GM18505 (cell line): ENCODE results near the gene NDUFB3.
"Not testable (repeated sequence)": the region's sequence is repeated elsewhere in the genome, so short reads cannot be mapped to it uniquely, and the experiment has no call there.

Experiments used
- ATAC-seq: cut with Tn5 transposase; IDR thresholded peaks from one replicate; pipeline ENCODE4 v1.9.1; 2021; ENCODE audit not compliant: unreplicated experiment
- POLR2A ChIP-seq: IDR thresholded peaks from 4 replicates; pipeline ENCODE4 v1.6.1; 2011; ENCODE audit warnings: borderline replicate concordance; ENCODE audit not compliant: insufficient read depth, insufficient read length; ENCODE audit errors: extremely low read depth

The NDUFB3 gene

DNA sequence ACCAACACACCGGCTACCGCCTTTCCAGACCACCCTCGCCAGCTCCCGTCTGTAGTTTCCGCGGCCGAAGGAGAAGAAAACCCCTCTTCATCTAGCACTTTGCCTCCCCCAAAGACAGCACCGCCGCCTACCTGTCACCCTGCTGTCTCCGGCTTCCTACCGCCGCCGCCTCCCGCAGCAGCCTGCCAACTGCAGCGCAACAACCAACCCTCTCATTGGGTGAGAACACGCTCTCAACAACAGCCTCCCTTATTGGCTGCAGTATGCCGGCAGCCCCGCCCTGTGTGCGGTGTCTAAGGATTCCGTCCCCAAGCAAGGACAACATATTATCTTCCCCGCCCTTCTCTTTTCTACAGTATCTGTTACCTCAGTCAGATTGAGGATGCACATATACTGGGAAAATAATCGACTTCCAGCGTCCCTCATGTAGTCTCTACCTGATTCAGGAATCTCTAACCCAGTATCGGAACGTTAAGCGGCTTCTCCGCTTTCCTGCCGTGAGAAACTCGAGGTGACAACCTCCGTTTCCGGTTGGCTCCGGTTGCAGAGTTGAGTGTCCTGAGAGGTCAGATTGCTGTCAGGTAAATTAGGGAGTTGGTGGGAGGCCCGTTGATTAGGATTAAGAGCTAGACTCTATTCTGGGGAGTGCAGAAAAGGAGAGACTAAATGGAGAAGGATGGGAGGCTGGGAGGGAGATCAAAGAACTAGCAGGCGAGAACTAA, at the start of gene NDUFB3, which contains the start of gene HYCC2:
Gene NDUFB3, plus strand, starts transcription at position 523 of the 722 bp plus-strand sequence. CDS start 6,882 bp downstream, outside the sequence.
Gene HYCC2, minus strand, starts transcription at position 193 of the 722 bp plus-strand sequence. CDS start 47,662 bp downstream, outside the sequence.
- TF ChIP-seq POLR2A, result peak; percentile 75

DNA sequence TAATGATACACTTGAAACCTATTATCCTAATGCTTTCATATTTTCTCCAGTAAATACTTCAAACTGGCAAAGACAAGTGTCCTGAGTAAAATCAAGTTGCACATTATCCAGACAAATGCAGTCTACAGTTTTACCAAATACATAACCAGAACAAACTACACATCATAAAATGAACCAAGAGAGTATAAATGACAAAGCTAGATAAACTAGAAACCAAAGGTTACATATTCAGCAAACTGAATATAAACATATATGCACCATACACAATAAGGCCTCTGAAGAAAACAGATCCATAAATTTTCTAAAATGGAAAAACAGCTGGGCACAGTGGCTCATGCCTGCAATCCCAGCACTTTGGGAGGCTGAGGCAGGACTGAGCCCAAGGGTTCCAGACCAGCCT, 47.3 kb upstream of the NDUFB3 start:
- no peak for ATAC-seq
- TF ChIP-seq POLR2A, result no peak

More for the DNA sequence above, at the start of gene NDUFB3, which contains the start of gene HYCC2:
- peak; percentile 97 for ATAC-seq

DNA sequence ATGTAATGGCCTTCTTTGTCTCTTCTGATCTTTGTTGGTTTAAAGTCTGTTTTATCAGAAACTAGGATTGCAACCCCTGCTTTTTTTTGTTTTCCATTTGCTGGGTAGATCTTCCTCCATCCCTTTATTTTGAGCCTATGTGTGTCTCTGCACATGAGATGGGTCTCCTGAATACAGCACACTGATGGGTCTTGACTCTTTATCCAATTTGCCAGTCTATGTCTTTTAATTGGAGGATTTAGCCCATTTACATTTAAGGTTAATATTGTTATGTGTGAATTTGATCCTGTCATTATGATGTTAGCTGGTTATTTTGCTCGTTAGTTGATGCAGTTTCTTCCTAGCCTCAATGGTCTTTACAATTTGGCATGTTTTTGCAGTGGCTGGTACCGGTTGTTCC, 37.4 kb upstream of the NDUFB3 start:
- ATAC-seq, result not testable (repeated sequence)

DNA sequence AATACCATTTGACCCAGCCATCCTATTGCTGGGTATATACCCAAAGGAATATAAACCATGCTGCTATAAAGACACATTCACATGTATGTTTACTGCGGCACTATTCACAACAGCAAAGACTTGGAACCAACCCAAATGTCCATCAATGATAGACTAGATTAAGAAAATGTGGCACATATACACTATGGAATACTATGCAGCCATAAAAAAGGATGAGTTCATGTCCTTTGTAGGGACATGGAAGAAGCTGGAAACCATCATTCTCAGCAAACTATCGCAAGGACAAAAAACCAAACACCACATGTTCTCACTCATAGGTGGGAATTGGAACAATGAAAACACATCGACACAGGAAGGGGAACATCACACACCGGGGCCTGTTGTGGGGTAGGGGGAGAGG, 33.4 kb upstream of the NDUFB3 start:
- ATAC-seq, result not testable (repeated sequence)

DNA sequence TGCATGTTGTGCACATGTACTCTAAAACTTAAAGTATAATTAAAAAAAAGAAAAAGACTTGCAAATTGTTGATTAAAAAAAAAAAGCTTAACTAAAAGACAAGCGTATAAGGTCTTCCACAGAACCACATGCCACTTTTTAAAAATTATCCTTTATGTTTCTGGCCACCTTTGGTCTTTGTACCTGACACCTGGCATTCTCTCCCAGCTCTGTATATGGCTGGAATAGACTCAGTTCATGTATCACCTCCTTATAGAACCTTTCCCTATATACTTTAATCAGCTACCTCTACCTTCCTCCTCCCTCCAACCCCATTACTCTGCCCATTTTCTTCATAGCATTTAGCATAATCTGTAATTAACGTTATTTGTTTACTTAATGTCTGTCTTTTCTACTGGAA, 32.9 kb upstream of the NDUFB3 start:
- ATAC-seq, result no peak
- no peak for TF ChIP-seq POLR2A

DNA sequence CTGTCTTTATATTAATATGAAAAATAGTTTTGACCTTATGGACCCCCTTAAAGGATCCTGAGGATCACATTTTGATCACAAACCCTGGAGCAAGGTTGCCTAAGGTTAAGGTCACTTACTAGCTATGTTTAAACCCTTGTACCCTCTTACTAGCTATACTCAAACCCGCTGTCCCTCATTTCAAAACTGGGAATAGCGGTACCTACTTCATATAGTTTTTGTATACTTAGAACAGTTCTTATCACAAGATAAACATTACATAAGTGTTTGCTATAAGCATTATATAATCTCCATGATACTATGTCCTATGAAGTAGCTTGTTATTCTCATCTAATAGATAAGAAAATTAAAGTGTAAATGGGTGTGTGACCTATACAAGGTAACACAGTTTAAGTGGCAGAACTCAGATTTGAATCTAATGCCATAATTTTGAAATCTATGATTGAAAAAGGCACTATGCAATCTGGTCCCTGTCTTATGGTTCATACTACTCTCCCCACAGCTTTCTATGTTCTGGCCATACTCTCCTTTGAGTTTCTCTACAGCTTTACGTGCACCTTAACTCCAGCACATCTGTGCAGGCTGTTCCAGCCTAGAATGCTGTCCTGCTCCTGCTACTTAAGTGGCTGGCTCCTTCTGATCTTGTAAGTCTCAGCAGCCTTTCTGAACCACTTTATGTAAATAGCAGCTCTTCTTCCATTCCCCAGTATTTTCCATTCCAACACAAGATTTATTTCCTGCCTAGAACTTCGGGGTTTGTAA, 30.8 kb upstream of the NDUFB3 start:
- no peak for TF ChIP-seq POLR2A
- no peak for ATAC-seq

DNA sequence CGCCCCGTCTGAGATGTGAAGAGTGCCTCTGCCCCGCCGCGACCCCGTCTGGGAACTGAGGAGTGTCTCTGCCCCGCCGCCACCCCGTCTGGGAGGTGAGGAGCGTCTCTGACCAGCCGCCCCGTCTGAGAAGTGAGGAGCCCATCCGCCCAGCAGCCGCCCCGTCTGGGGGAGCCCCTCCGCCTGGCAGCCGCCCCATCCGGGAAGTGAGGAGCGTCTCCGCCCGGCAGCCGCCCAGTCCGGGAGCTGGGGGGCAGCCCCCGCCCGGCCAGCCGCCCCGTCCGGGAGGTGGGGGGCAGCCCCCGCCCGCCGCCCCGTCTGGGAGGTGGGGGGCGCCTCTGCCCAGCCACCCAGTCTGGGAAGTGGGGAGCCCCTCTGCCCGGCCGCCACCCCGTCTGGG, 29.4 kb upstream of the NDUFB3 start:
- ATAC-seq, result not testable (repeated sequence)

DNA sequence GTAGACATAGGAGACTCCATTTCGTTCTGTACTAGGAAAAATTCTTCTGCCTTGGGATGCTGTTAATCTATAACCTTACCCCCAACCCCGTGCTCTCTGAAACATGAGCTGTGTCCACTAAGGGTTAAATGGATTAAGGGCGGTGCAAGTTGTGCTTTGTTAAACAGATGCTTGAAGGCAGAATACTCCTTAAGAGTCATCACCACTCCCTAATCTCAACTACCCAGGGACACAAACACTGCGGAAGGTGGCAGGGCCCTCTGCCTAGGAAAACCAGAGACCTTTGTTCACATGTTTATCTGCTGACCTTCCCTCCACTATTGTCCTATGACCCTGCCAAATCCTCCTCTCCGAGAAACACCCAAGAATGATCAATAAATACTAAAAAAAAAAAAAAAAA, 28.8 kb upstream of the NDUFB3 start:
- not testable (repeated sequence) for ATAC-seq

DNA sequence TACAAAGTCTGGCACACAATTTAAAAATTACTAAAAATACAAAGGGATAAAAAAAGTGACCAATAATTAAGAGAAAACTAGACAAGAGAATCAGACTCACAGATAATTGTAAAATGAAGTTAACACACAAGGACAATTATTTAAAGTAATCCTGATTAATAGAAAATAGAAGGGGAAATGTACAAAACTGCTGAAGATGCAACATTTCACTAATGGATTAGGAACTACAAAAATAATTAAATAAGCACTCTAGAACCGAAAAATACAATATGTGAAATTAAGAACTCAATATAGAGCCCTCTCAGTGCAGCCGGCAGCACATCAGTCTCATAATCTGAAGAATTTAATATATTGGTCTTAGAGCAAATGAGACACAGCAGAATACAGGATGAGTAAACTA, 24.9 kb upstream of the NDUFB3 start:
- ATAC-seq, result no peak

DNA sequence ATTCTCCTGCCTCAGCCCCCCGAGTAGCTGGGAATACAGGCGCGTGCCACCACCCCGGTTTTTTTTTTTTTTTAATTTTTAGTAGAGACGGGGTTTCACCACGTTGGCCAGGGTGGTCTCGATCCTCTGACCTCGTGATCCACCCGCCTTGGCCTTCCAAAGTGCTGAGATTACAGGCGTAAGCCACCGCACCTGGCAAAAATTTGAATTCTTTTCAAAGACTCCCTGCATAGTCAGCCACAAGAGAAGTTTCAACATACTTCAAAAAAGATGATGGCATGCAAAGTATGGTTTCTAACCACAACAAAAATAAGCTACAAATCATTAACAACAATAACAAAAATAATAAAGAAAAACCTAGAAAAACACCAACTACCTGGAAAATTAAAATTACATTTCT, 22.3 kb upstream of the NDUFB3 start:
- no peak for ATAC-seq
- no peak for TF ChIP-seq POLR2A

More for the DNA sequence above, 24.9 kb upstream of the NDUFB3 start:
- TF ChIP-seq POLR2A, result no peak

DNA sequence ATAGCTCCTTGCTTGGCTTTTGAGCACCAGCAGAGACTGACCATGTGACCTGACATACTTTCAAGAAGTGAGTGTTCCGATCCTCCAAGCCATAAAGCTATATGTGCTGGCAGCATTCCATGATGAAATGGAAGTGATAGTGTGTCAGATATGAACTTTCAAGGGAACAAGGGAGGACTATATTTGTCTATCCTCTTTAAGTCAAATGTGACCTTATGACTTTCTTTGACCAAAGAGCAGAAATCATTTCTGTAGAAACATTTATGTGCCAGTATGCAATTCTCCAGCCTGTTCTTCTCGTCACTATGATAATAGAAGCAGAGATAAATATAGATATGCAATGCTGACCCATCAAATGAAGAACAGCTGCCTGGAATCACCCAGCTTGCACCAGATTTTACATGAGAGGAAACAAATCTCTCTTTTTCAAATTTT, 14.7 kb upstream of the NDUFB3 start:
- TF ChIP-seq POLR2A, result no peak
- no peak for ATAC-seq

DNA sequence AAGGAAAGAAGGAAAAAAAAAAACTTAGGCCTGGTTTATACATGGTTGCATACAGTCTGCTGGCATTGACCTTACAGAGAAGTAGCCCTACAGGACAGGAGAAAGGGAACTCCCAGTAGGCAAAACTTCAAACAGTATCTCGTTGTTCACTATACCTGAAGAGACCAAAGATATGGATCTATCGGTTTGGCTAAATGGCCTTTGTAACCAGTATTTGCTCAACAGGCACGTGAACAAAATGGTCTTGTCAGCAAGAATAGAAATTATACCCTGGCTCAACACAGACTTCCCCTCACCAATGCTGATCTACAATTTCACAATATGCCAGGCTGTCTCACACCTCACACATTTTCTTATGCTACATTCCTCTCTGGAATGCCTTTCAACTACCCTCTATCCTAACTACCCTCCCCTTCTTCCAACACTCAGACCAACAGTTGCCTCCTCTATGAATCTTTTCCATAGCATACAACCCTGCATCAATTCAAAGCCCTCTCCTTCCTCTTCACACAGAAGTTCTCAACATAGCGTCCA, 14.0 kb upstream of the NDUFB3 start:
- no peak for TF ChIP-seq POLR2A
- no peak for ATAC-seq

DNA sequence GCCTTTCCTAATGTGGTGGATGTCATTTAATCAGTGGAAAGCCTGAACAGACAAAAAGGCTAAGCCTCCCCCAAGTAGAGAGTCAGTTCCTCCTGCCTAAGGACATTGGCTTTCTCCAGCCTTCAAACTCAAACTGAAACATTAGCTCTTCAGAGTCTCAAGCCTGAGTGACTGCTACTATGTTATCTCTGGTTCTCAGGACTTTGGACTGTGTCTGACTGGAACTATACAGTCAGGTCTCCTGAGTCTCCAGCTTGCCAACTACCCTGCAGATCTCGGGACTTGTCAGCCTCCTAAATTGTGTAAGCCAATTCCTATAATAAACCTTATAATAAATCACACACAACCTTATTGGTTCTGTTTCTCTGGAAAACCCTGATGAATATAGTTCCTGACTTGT, 12.9 kb upstream of the NDUFB3 start:
- ATAC-seq, result no peak
- TF ChIP-seq POLR2A, result no peak

DNA sequence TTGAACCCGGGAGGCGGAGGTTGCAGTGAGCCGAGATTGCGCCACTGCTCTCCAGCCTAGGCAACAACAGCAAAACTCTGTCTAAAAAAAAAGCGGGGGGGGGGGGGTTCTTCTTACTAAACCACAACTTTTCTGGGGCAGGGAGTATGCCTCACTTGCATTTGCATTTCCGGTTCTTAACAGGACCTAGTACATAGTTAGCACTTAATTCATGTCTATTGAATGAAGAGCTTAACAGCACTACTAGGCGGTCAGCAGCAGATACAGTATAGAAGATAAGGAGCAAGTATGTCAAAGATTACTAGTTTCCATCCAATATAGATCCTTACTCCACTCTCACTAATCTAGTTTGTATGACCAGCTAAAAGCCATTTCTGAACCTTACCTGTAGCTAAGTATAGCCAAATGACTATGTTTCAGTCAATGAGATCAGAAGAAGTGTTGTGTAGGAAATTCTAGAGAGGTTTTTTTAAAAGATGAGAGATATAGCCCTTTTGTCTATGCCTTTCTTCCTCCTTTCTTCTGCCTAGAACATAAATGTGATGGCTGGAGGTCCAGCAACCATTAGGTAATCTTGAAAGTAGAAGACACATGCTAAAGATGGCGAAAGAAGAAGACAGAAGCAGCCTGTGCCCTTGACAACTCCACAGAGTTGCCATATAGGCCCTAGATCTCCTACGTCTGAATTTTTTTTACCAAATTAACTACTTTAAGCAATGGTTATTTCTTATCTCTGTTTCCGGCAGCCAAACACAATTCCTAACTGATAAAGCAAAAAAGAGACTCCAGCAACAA, 11.6 kb upstream of the NDUFB3 start:
- no peak for ATAC-seq
- no peak for TF ChIP-seq POLR2A

DNA sequence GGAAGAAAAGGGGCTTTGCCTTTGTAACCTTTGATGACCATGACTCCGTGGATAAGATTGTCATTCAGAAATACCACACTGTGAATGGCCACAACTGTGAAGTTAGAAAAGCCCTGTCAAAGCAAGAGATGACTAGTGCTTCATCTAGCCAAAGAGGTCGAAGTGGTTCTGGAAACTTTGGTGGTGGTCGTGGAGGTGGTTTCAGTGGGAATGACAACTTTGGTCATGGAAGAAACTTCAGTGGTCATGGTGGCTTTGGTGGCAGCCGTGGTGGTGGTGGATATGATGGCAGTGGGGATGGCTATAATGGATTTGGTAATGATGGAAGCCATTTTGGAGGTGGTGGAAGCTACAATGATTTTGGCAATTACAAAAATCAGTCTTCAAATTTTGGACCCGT, 8.3 kb upstream of the NDUFB3 start:
- ATAC-seq, result not testable (repeated sequence)
